Gastrocnemius medialis (tissue), 4 donors: ENCODE measurements around the gene CTR9. TPM values are rescaled to one million over a fixed set of nuclear protein-coding genes. Genes with fewer than 3 reads are reported as not detected.
A peak's percentile ranks its signal among the peaks of the same experiment; 100 is the strongest.

Experiments
- ATAC-seq, 2 donors: fragments of 150-250 bp; one replicate each; pipeline ENCODE4 v1.9.1; 2016
- DNase-seq, 2 donors: peaks; one replicate each; pipeline ENCODE4 v3.0.0-alpha.2; 2019
- H3K27ac ChIP-seq, 4 donors: fragments of 200-600 bp; sonication (generic); 1 replicate in 1 of 4; 2 replicates in 3 of 4; pipeline ENCODE4 v1.5.1; 2016 to 2018; ENCODE audit warnings: mild to moderate bottlenecking in 2 of 4, moderate library complexity in 1 of 4
- H3K27me3 ChIP-seq, 3 donors: fragments of 200-600 bp; sonication (generic) in 2 of 3; 1 replicate in 1 of 3; 2 replicates in 2 of 3; pipeline versions ENCODE4 v1.5.1 to v1.6.0; 2016 to 2019; ENCODE audit warnings: mild to moderate bottlenecking in 1 of 3, moderate library complexity in 1 of 3
- H3K36me3 ChIP-seq, 2 donors: fragments of 200-600 bp; sonication (generic) in 1 of 2; one replicate each; pipeline ENCODE4 v1.5.1; 2017 to 2018
- H3K4me1 ChIP-seq, 2 donors: fragments of 200-600 bp; sonication (generic) in 1 of 2; one replicate each; pipeline ENCODE4 v1.5.1; 2016 to 2017; ENCODE audit warnings: mild to moderate bottlenecking in 2 of 2
- H3K4me3 ChIP-seq, 4 donors: fragments of 200-600 bp; sonication (generic) in 3 of 4; 1 replicate in 1 of 4; 2 replicates in 3 of 4; pipeline ENCODE4 v1.5.1; 2016 to 2019; ENCODE audit warnings: mild to moderate bottlenecking in 2 of 4
- H3K9me3 ChIP-seq, 3 donors: fragments of 200-600 bp; sonication (generic) in 2 of 3; 1 replicate in 1 of 3; 2 replicates in 2 of 3; pipeline ENCODE4 v1.5.1; 2016 to 2019
- CTCF ChIP-seq, 5 experiments: fragments of 450-650 bp in 3 of 5; fragments of 200-600 bp in 2 of 5; sonication (generic) in 2 of 5; IDR thresholded peaks in 4 of 5; conservative IDR thresholded peaks in 1 of 5; 1 replicate in 4 of 5; 2 replicates in 1 of 5; pipeline ENCODE4 v1.5.1; 2016 to 2019; ENCODE audit warnings: antibody characterized with exemption in 5 of 5, mild to moderate bottlenecking in 3 of 5, moderate library complexity in 3 of 5
- POLR2A ChIP-seq, 2 donors: fragments of 450-650 bp; IDR thresholded peaks; one replicate each; pipeline ENCODE4 v1.6.1; 2017; ENCODE audit warnings: antibody characterized with exemption in 2 of 2, mild to moderate bottlenecking in 2 of 2, moderate library complexity in 2 of 2
- in situ Hi-C, 4 donors: fragments of 200-750 bp; cut with MboI; loops; one replicate each; pipeline versions ENCODE4 v1.15.0 to v1.8.0; 2017; ENCODE audit warnings: low sequenced_read_pairs in 4 of 4
- intact Hi-C: fragments of 100-400 bp; cut with DNase I; formaldehyde crosslinking; loops from one replicate; pipeline ENCODE4 v1.15.1; 2023; ENCODE audit warnings: low total_unique reads
- total RNA-seq, 4 donors: library from RNA; depleted of rRNA; stranded (reverse); fragments of >200 nt; gene quantifications; one replicate each; pipeline versions ENCODE4 v1.1.0 to v1.2.3, GENCODE V29; 2016

Gene CTR9
- total RNA-seq, 4 donors from 2014 or later = 18.3 to 22.2 (median 20.4) TPM

GRCh38 chr11:10770626-10771254 is 19.7 kb downstream of the CTR9 start:
- DNase-seq (peak; percentile 40 to 71), ATAC-seq (peak; percentile 74 to 90)
- Histone ChIP-seq H3K4me3 (no peak overlapping the region), H3K36me3 (peaks cover 0 to 66% of the 10 kb centered on the region in 2 donors), H3K4me1 (peaks cover 25 to 27% of the 10 kb centered on the region in 2 donors), H3K9me3 (no peaks in the 10 kb centered on the region), H3K27me3 (no peaks in the 10 kb centered on the region), H3K27ac (peak overlapping the region in 2 of 4 donors; percentile 66 to 70)
- intact Hi-C loops = loop anchor here (2.0 kb wide), 1 partner anchor 22 kb away; no protein-coding TSS in a partner anchor
- in situ Hi-C loops = no loop called here
- no peak for TF ChIP-seq POLR2A (IDR thresholded peaks at IDR 0.05)
- TF ChIP-seq CTCF (IDR thresholded peaks at IDR 0.05 in 4 of 5, conservative IDR thresholded peaks at IDR 0.05 in 1 of 5) = peak; percentile 46 to 74 (median 58)

GRCh38 chr11:10771457-10771856 is 20.4 kb downstream of the CTR9 start:
- H3K36me3 ChIP-seq = peaks cover 0 to 66% of the 10 kb centered on the region in 2 donors
- H3K27me3 ChIP-seq = no peaks in the 10 kb centered on the region
- H3K4me3 ChIP-seq = no peak overlapping the region
- ATAC-seq (peak; percentile 85 to 94), DNase-seq (no peak)
- H3K4me1 ChIP-seq = peaks cover 25 to 27% of the 10 kb centered on the region in 2 donors
- intact Hi-C loops (loop anchor here (2.0 kb wide), 1 partner anchor 21 kb away; no protein-coding TSS in a partner anchor), in situ Hi-C loops (no loop called here)
- peak overlapping the region in 2 of 4 donors; percentile 66 to 70 for H3K27ac ChIP-seq
- TF ChIP-seq POLR2A (IDR thresholded peaks at IDR 0.05) (no peak), CTCF (IDR thresholded peaks at IDR 0.05 in 4 of 5, conservative IDR thresholded peaks at IDR 0.05 in 1 of 5) (no peak)
- H3K9me3 ChIP-seq = no peaks in the 10 kb centered on the region

- TF ChIP-seq POLR2A (IDR thresholded peaks at IDR 0.05) = no peak
- TF ChIP-seq CTCF (IDR thresholded peaks at IDR 0.05 in 4 of 5, conservative IDR thresholded peaks at IDR 0.05 in 1 of 5) = no peak
- Histone ChIP-seq H3K27me3 (no peaks in the 10 kb centered on the region), H3K4me1 (peaks cover 29 to 34% of the 10 kb centered on the region in 2 donors), H3K4me3 (no peak overlapping the region), H3K36me3 (peaks cover 0 to 73% of the 10 kb centered on the region in 2 donors), H3K9me3 (no peaks in the 10 kb centered on the region), H3K27ac (no peak overlapping the region)
- ATAC-seq (no peak), DNase-seq (no peak)
- in situ Hi-C loops (loop anchor here in 3 of 4 donors (25.0 kb wide), 1 partner anchor 1012 kb away; no protein-coding TSS in a partner anchor), intact Hi-C loops (no loop called here)
These were observed 23.8 kb downstream of the CTR9 start for GRCh38 chr11:10774811-10775210.

- H3K36me3 ChIP-seq = peaks cover 0 to 70% of the 10 kb centered on the region in 2 donors
These were observed 26.3 kb downstream of the CTR9 start for GRCh38 chr11:10777393-10777793.

More at GRCh38 chr11:10777393-10777793, 26.3 kb downstream of the CTR9 start:
- ATAC-seq (no peak), DNase-seq (no peak)
- TF ChIP-seq CTCF (IDR thresholded peaks at IDR 0.05 in 4 of 5, conservative IDR thresholded peaks at IDR 0.05 in 1 of 5) = no peak
- TF ChIP-seq POLR2A (IDR thresholded peaks at IDR 0.05) = no peak
- Histone ChIP-seq H3K27me3 (no peaks in the 10 kb centered on the region), H3K4me3 (no peak overlapping the region), H3K27ac (peak overlapping the region; percentile 64 to 74 (median 68)), H3K4me1 (peaks cover 11% of the 10 kb centered on the region in 2 donors), H3K9me3 (no peaks in the 10 kb centered on the region)
- in situ Hi-C loops (loop anchor here in 3 of 4 donors (25.0 kb wide), 1 partner anchor 1010 kb away; no protein-coding TSS in a partner anchor), intact Hi-C loops (no loop called here)
